HG02571 (cell line): ENCODE data around the gene TMEM86B.
"Not testable (repeated sequence)": the region's sequence is repeated elsewhere in the genome, so short reads cannot be mapped to it uniquely, and the experiment has no call there.

Experiments
- ATAC-seq: cut with Tn5 transposase; IDR thresholded peaks from one replicate; pipeline ENCODE4 v1.9.1; 2021; ENCODE audit warnings: mild to moderate bottlenecking, moderate library complexity; ENCODE audit not compliant: unreplicated experiment

The TMEM86B gene

DNA sequence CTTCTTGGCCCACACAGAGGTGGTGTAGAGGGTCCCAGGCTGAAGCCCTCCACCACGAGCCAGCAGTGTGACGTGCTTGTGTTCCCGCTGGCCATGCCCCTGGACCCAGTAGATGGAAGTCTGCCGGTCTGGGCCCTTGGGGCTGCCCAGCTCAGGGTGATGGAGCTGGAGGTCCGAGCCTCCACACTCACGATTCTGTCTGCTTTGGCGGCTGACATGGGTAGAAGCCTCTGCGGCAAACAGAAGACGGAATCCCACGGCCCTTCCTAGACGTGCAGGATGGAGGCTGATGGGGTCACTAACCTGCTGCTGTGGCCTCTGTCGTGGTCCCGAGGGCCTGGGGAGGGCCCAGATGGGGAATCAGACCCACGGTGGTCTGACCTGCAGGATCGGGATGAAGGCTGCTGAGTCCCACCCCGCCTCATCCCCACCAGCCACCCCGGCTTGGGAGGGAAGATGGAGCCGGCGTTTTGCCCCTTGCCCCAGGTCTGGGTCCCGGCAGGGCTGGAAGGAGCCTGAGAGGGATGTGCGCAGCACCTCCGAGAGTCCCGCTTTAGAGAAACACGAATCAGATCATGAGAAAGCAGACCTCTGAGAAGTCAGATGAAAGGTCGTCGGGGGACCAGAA is 4.4 kb downstream of the TMEM86B start:
- no peak for ATAC-seq

DNA sequence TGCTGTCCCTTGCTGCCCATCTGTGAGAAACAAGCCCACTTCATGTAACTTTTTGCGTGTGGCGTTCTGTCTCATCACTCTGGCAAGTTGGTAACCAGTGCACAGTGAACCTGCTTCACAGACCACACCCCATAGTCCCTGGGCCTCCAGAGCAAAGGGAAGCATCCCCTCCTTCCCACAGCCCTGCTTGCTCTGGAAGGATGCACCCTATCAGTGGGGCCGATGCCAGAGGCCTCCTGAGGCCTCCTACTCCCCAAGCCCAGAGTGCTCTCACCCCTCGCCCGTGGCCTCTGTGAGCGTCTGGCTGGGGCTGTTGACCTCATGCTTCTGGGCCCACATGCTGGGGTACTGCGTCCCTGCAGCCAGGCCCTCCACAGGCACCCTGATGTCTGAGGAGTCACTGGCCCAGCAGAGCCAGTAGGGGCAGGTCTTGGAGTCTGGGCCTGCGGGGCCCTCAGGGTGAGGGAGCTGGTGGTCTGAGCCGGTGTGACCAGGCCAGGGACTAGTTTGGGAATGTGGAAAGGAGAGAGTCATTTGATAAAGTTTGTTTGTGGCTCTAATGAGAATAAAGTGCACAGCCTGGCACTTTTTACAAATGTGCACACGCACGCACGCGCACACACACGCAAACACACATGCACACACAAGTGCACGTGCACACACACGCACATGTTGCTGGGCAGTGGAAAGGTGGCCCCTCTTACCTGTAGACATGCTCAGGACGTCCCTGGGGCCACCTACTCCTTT is 5.1 kb downstream of the TMEM86B start:
- no peak for ATAC-seq

DNA sequence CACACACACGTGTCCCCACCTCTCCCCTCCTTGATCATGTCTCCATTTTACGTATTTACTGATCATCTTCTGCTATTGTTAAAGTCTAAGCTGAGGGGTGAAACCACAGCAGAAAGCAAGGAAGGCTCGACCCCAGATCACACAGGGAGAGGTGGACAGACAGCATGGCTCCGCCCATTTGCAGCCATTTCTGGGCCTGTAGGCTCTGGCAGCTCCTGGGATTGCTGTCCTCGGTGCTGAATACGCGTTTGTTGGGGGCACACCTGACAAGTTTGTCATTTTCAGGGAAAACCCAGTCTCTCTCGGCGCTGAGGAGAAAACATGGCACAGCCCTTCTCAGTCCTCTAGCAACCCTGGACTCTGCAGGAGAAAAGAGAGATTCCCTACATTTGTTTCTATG is 8.0 kb downstream of the TMEM86B start:
- no peak for ATAC-seq

DNA sequence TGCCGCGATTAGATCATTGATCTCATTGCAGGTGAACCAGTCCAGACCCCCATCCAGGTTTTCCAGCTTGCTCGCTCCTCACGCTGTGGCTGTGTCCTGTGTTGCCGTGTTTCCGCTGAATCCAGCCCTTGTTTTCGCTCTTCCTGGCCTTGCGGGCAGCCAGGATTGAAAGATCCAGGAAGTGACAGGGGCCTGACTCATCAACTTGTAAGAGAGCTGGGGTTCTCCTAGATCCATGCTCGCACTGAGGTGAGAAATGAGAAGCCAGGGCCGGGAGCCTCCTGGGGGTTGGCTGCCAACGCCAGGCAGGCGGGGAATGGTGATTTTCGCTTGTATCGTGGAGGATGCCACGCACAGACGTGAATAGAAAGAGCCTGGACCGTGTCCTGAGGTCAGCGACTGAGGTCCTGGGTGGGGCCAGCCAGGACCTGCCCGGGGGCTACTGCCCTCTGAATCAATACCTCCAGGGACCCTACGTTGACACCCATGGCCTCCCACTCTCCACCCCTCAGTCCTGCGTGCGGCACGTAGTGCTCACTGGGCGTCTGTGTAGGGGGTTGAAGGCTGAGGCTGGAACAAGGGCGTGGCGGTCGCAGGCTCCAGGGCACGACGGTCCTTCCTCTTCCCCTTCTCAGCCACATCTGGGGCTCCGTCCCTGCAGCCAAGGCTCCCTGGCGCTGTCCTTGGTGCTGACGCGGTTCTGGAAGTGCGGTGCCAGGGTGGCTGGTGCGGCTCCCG is 11.9 kb downstream of the TMEM86B start:
- ATAC-seq, result no peak

DNA sequence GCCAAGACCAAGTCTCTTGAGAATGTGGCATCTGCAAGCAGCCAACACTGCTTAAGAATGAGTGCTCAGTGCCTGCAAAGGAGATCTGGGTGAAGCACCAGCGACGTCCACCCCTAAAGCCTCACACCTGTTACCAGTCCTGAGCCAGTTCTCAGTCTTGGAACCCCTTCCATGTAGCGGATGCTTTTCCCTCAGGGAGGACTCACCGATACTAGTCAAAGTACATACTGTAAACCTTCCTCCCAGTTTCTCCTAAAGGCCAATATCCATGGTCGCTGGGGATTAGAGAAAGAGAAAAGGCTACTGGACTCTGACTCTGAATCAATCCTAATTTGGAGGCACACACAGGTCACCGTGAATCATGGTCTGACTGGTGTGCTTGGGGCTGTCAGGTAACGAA is 15.0 kb downstream of the TMEM86B start:
- ATAC-seq, result no peak

DNA sequence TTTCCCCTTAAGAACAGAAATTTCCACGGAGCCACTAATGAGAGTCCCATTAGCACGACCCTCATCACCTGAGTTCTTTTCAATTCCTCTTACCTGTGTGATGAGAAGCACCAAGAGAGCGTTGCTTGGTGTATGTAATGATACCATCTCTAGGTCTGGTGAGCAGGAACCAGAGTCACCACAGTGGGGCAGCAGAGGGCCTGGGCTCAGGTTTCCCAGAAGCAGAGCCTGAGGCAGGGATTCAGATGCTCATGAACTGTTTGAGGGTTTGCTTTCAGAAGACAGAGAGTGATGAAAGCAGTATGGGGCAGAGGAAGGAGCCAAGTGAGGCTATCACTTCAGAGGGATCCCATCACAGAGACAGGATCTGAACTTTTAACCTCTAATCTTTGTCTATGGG is 16.1 kb downstream of the TMEM86B start:
- ATAC-seq, result no peak

DNA sequence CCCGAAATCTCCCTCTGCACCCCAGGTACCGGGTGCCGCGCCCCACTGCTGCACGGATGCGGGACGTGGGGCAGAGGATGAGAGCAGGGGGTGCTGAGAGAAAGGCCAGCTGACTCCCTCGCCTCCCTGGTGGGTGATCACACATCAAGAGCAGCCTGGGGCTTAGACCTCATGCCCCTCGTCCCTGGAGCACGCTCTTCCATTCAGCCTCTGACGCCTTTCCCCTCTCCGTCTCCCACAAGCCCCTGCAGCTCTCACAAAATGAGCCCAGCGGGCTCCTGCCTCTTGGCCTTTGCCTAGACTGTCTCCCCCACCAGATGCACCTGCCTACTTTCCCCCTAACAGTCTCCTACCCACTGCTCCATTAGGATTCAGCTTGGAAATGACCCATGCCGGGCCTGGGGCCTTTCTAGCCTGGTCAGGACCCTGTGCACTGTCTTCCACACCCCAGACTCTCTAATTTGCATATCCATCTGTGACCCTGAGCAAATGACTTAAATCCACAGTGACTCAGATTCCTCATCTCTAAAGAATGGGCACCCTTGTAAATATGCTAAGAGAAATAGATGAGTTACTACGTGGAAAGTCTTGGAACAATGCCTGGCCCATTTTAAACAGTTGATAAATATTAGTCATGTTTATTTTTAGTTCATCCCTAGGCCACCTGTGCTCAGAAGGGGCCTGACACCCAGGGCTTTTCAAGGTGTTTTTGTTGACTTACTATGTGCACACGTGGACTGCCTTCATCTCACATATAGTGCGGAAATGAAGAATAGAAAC is 18.7 kb downstream of the TMEM86B start:
- ATAC-seq, result no peak

DNA sequence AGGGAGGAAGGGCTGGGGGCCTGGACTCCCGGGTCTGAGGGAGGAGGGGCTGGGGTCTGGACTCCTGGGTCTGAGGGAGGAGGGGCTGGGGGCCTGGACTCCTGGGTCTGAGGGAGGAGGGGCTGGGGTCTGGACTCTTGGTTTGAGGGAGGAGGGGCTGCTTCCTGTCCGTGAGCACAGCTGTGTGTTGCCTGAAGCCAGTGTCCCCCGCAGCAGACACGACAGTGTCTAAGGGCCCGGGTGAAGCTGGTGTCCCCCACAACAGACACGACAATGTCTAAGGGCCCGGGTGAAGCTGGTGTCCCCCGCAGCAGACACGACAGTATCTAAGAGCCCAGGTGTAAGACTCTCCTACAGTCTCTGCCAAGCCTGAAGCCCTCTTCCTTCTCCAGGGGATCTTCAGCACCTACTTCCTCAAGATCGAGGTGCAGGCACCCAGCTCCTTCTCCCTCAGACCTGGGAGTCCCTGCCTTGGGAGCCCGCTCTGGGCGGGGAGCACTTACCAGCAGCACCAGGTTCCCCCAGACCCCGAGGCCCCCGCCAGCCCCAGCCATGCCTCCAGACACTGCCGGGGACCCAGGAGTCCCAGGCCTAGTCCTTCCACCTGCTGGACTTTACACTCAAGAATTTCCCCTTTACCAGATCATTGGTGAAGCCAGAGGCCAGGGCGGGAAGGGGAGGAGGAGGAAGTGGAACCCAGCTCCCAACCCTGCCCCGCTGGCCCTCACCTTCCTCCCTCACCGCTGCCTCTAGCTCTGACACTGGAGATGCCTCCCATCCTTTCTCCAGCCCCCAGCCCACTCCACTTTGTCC is 19.5 kb downstream of the TMEM86B start, which contains the start of gene PTPRH:
PTPRH (minus strand) TSS at position 622 of the 813 bp plus-strand sequence; CDS start at position 554, 68 bp downstream.
- ATAC-seq, result no peak

DNA sequence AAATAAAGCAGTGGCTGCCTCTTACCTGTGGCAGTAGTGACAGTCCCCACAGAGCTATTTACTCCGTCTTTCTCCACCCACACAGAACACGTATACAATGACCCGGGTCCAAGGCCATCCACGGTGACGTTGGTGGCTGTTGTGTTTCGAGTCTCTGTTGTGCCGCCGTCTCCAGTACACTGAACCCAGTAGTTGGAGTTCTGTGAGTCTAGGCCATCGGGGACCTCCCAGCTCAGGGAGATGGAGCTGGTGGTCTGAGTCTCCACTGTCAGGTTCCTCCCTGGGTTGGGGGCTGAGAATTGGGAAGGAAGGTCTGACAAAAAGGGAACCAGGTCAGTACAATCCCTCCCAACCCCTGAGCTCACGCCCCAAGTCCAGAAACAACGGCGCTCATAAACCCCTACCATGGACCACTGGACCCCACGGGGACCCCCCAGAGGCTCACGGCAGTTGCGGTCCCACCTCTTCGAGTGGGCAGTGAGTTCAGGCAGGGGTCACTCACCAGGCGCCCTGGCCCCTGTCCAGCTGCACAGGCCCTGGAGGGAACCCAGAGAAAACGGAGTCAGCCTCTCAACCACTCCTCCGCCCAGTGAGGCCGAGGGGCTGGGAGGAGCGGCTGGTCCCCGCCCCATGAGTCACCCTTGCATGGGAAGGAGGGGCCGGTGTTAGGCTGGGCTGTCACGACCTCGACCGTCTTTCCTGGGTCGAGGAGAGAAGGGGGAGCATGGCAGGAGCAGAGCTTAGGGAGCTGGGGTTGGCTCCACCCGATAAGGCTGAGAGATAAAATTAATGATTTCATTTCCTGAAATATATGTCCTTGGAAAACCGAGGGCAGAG is 21.7 kb downstream of the TMEM86B start:
- ATAC-seq, result no peak

DNA sequence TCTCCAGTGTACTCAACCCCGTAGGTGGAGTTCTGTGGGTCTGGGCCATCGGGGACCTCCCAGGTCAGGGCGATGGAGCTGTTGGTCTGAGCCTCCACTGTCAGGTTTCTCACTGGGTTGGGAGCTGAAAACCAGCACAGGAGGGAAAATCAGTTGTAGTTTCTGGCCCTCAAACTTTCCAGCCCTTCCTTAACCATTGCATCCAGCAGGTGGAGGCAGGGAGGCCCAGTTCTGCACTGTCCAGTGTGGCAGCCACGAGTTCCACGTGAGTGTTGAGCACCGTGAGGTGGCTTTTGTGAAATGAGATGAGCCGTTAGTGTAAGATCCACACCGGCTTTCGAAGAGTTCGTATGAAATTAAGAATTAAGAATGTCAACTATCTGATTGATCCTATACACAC is 26.4 kb downstream of the TMEM86B start:
- ATAC-seq, result not testable (repeated sequence)

DNA sequence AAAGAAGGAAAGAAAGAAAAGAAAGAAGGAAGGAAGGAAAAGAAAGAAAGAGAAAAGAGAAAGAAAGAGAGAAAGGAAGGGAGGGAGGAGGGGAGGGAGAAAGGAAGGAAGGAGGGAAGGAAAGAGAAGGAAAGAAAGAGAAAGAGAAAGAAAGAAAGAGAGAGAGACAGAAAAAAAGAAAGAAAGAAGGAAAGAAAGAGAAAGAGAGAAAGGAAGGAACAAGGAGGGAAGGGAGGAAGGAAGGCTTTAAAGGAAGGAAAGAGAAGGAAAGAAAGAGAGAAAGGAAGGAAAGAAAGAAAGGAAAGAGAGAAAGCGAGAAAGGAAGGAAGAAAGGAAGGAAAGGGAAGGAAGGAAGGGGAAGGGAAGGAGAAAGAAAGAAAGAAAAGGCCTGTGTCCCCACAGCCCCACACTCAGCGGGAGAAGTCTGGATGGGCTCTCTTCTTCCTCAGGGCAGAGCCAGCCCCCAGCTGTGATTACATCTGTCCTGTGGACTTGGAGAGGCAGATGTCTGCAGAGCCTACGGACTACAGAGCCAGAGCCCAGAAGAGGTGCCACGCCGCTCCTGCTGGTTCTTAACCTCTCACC is 28.9 kb downstream of the TMEM86B start:
- ATAC-seq, result no peak

DNA sequence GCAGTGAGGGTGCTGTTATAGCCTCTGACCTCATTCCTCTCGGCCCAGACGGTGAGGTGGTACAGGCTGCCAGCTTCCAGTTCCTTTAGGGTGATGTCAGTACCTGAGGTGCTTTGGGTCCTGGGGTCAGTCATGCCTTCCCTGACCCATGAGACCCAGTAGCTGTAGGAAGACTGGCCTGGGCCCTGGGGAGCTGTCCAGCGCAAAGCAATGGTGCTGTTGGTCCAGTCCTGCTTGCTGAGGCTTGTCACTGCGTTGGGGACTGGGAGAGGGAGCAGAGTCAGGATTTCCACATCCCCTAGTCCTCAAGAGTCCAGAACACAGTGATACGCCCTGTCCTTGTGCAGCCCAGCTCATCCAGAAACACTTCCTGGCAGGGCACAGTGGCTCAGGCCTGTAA is 29.9 kb downstream of the TMEM86B start:
- no peak for ATAC-seq

DNA sequence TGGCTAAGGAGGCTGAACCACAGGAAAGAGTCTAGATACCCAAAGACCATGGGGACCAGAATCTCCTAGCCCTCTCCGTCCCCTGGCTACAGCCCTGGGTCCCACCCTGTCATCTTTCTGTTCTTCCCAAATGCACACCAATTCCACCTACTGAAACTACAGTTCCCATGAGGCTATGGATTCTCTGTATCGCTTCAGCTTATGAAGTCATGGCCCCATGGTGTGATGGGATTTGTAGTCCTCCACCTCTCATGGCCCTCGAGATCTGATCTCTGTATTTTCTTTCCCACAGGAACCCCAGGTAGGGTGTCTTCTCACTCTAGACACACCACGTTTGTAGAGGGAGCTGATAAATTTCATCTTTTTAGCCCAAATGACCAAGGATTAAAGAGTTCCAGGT is 31.0 kb downstream of the TMEM86B start:
- no peak for ATAC-seq

DNA sequence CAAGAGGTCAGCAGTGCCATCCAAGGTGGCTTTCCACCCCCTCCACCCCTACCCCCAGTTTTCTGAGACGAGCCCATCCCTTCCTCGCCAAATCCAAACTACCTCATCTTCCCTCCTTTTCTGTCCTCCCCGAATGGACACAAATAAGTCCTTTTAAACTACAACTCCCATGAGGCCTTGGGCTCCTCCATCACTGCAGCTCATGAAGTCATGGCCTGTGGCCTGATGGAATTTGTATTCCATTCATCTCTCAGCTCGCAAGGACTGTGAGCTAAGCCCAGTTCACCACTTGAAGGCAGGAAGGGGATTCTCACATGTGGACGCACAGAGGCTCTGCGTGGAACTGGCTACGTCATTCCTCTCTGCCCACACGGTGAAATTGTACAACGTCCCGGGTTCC is 31.8 kb downstream of the TMEM86B start:
- no peak for ATAC-seq

DNA sequence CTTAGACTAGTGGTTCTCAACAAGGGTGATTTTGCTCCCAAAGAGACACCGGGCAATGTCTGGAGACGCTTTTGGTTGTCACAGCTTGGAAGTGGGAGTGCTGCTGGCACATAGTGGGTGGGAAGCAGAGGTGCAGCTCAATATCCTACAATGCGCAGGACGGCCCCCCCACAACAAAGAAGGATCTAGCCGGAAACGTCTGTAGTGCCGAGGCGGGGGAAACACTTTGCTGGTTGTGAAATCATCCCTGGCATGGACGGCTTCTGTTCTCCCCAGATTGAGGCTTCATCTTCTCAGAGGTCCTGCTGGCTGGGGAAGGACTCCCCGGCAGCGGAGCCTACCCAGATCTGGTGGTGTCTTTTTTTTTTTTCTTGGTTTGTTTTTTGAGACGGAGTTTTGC is 35.1 kb downstream of the TMEM86B start:
- no peak for ATAC-seq

DNA sequence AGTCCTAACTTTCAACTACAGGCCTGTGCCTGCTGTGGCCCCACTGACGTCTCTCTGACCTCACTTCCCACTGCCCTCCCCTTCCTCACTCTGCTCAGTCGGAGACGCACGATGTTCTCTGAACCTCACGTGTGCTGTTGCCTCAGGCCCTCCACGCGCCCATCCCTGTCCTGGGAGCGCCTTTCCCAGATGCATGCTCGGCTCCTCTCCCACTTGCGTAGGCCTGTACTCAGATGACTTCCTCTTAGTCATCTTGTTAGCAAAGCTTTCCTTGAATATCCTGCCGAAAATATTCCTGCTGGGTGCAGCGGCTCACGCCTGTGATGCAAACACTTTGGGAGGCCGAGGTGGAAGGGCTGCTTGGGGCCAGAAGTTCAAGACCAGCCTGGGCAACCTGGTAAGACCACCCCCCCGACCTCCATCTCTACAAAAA is 39.1 kb downstream of the TMEM86B start:
- no peak for ATAC-seq

DNA sequence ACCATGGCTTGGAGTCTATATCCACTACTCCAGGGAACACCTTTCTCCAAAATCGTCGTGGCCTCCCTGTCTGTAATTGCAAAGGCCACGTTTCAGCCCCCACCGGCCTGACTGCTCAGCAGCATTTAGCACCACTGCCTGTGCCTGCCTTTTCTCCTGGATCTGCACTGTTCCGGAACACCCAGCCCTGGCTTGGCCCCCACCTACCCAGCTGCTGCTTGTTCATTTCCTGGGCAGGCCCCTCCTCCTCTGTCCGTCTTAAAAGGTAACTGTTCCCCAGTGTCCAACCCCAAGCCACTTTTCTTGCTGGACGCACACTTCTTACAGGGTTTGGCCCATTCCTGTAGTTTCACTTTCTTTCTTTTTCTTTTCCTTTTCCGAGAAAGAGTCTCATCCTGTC is 39.9 kb downstream of the TMEM86B start:
- no peak for ATAC-seq

DNA sequence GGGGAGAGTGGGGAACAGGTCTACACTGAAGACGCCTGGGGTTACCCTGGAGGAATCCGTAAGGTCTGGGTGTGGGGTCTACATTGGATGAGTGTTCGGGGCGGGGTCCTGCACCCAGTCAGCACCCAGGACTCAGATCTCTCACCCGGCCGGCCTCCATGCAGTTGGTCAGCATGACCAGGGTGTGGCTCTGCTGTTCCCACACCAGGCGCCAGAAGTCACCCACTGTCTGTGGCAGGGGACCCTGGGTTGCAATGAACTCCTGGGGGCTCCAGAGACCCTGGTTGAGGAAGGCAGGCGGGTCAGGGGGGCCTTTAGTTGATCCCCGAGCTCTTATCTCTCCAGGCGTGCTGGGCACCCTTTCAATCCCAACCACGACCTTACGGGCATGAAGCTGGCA is 42.5 kb downstream of the TMEM86B start:
- ATAC-seq, result no peak

DNA sequence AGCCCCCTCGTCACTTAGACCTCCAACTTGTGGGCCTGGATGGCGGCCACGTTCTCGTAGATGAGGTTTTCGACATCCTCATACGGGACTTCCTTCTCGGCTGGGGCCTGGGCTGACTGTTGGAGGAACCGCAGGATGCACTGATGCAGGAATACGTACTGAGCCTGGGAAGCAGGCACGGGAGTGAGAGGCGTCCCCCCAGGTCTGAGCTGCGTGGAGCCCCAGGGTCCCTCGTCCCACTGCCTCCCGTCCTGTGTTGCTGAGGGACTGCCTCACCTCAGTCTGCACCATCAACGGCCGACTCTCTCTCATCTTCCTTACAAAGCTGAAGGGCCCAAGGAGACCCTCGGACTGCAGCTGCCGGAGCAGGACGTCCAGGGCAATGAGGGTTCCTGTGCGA is 46.8 kb downstream of the TMEM86B start:
- ATAC-seq, result no peak
